GM19395 (cell line): Measurements from ENCODE around the gene GRB14.
"Not testable (repeated sequence)": the region's sequence is repeated elsewhere in the genome, so short reads cannot be mapped to it uniquely, and the experiment has no call there.

Source experiments
- ATAC-seq: cut with Tn5 transposase; IDR thresholded peaks from one replicate; pipeline ENCODE4 v1.9.1; 2021; ENCODE audit warnings: mild to moderate bottlenecking, moderate library complexity; ENCODE audit not compliant: unreplicated experiment

The GRB14 gene

DNA sequence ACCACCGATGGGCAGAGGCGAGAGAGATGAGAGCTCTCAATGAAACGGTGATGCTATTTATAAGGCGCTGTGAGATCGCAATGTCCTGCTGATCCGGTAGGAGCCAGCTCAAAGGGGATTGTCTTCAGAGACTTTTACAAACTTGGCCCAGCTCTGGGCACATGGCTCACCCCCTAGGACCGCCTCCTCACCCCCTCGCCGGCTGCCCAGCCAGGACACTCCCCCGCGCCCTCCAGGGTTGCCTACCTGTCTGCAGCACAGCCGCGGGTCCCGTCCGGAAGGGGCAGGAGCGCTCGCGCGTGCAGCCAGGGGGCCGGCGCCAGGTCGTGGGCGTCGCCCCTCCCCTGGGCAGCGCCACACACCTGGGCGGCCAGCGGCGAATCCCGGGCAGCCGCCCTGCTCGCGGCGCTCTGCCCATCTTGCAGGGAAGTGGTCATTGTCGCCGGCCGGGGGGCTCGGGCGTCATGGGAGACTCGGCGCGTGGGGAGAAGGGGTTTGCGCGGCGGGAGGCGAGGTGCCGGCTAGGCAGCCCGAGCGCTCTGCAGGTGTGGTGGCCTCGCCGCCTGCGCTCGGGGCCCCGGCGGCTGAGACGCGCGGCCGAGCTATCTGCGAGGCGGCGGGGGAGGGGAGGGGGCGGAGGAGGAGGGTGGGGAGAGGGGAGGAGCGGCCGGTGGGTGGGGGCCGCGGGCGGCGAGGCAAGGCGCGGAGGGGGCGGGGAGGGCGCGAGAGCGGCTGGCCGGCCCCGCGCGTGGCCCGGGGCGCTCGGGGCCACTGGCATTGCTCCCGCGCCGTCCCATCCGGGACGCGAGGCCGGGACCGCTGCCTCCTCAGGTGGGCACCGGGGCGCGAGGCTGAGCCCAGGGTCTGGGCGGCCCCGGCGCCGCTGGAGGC is at the start of gene GRB14:
Gene GRB14, minus strand, starts transcription at position 610 of the 891 bp plus-strand sequence. Its CDS starts 173 bp downstream, at position 437.
- ATAC-seq = no peak

GRCh38 chr2:164669291-164669690 is 48.0 kb upstream of the GRB14 start:
- no peak for ATAC-seq

DNA sequence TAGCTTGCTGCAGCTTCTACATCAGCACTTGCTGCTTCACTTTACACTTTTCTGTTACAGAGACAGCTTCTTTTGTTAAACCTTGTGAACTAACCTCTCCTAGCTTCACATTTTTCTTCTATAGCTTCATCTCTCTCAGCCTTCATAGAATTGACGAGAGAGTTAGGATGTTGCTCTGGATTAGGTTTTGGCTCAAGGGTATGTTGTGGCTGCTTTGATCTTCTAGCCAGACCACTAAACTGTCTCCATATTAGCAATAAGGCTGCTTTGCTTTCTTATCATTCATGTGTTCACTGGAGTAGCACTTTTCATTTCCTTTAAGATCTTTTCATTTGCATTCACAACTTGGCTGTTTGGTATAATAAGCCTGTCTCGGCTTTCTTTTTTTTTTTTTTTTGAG is 46.3 kb upstream of the GRB14 start:
- no peak for ATAC-seq

DNA sequence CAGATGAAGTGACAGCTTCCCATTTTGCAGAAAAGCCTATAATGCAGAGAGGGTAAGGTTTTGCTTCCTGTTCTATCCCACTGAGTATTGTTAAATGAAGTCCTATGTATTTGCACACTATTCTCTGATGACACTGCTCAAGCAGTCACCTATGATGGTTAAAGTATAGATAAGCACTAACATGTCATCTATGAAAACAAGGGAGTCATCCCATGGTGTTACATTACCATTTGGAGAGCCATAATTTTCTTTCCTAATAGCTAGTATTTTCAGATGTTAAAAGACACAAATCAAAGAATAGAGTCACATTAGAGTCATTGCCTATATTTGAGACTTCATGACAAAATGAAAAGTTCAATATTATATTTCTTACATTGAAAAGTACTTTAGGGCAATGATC is 42.8 kb upstream of the GRB14 start:
- no peak for ATAC-seq

GRCh38 chr2:164662868-164663631 is 41.8 kb upstream of the GRB14 start:
- no peak for ATAC-seq

GRCh38 chr2:164662066-164662465 is 40.8 kb upstream of the GRB14 start:
- no peak for ATAC-seq

DNA sequence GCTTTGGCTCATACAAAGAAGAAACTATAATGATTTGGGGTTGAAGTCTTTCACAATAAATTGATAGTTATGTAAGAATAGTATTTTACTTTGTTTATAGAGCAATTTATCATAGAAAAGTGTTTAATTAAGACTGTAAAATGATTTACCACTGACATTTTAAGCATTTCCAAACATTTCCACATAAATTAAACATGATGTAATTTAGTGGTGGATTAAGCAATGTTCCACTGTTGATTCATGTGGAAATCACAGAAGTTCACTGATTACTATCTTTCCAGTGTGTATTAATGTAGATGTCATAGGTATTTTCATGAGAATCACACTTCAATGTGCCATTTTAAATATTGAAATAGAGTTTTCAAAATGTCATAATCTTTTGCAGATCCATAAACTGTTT is 40.1 kb upstream of the GRB14 start:
- ATAC-seq = no peak

GRCh38 chr2:164657129-164657528 is 35.8 kb upstream of the GRB14 start:
- ATAC-seq = no peak

GRCh38 chr2:164655750-164656149 is 34.5 kb upstream of the GRB14 start:
- no peak for ATAC-seq

GRCh38 chr2:164655336-164655735 is 34.1 kb upstream of the GRB14 start:
- ATAC-seq = no peak

- ATAC-seq = no peak
Measured at GRCh38 chr2:164651361-164651760, 30.1 kb upstream of the GRB14 start.

DNA sequence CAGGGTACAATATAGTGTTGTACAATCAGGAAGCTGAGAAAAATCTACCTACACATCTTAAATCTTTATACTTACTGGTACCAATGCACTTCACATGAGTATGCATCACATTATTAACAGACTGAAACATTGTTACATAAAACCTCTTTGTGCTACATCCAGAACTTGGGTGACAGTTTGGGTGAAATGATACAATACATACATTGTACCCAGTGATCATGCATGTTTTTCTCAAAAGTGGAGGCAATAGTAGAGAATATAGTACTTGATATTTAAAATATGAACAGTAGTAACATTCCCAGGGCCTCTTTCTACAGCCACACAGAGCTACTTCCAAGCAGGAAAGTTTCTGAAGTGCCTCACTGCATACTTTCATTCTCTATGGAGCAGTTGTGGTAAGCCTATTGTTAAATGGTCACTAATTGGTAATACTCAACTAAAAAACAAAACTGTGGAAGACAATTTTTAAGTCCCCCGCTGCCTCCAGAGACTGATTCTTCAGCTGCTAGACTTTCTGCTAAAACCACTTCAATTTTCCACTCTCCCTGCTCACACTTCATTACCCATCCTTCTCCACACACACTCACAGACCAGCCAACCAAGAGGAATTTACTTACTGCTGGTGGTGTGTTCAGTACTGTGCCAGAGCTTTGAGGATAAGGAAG is 22.9 kb upstream of the GRB14 start:
- ATAC-seq = no peak

GRCh38 chr2:164642946-164643555 is 21.8 kb upstream of the GRB14 start:
- ATAC-seq = no peak

DNA sequence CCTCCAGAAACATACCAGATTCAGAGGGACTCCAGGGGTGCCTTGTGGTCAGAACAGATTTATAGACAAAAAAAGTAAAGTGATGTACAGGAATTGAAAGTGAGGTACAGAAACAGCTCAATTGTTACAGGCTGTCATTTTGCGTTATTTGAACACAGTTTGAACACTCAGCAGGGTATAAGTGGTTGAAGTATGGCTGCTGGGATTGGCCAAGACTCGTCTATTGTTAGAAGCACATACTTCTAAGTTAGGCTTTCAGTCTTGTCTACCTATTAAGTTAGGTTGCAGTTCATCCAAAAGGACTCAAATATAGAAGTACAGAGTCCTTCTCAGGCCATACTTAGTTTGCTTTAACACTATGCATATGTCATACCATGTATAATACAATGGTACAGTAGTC is 21.0 kb upstream of the GRB14 start:
- no peak for ATAC-seq

GRCh38 chr2:164628319-164628718 is 7.0 kb upstream of the GRB14 start:
- not testable (repeated sequence) for ATAC-seq

GRCh38 chr2:164625378-164625971 is 4.2 kb upstream of the GRB14 start:
- no peak for ATAC-seq

GRCh38 chr2:164624316-164624715 is 3.0 kb upstream of the GRB14 start:
- no peak for ATAC-seq

DNA sequence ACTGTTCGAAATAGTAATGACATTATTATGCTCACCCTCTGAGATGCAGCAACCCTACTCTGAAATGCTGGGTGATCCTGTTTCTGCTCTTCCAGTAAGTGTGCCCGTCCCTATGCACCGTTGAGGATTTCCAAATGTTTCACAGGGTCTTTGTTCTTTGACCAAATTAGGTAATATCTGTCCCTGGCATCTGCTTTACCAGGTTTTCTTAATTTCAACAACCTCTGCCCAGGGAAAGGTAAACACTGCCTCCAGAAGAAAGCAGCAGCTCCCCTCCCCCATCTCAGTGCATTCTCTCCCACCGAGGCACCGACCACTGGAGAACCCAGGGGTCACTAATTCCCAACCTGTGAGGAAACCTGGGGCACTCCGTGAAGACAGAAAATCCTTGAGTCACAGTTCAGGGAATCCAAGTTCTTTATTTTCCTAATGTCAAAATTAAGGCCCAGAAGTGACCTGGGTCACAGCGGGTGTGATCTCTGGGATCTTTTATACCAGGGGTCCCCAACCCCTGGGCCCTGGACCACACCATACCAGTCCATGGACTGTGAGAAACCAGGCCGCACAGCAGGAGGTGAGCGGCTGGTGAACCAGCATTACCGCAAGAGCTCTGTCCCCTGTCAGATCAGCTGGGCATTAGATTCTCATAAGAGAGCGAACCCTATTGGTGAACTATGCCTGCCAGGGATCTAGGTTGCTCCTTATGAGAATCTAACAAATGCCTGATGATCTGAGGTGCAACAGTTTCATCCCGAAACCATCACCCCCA is 1.2 kb upstream of the GRB14 start:
- no peak for ATAC-seq

DNA sequence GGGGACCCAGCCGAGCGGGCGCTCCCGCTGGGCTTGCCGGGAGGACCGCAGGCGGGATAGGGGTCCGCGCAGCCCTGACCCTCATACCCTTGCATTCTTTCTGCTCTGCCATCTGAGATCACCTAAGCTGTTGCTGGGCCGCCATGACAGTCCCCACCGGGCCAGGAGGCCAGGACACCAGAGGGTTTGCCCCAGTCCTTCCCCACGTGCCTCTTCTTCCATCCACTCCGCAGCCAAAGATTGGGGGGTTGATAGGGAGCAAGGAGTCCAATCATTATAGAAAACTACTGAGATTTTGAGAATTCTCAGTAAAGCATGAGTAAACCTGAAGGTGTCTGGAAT is 453 bp upstream of the GRB14 start:
- no peak for ATAC-seq

DNA sequence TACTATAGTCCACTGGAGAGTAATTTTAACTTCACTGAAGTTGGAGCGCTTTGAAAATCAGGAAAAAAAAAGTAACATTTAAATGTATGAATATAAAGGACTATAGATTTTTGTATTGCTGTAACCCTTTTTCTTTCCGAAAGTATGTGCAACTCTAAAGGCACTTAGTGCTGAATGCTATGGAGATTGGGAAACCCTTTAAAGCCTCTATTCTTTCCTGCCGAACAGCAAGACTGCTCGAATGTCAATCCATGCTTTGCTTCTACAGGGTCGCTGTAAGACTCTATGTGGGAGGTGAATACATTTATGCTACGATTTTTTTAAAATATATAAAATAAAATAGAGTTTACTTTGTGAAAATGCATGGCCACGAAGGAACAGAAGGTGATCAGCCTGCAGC is 825 bp downstream of the GRB14 start:
- ATAC-seq = no peak
